ENCODE results near the gene KLHL22.
"Not testable (repeated sequence)": the region's sequence is repeated elsewhere in the genome, so short reads cannot be mapped to it uniquely, and the experiment has no call there.

The KLHL22 gene

GRCh38 chr22:20490183-20490940 is 5.2 kb downstream of the KLHL22 start:
- FAIRE-seq = no peak

DNA sequence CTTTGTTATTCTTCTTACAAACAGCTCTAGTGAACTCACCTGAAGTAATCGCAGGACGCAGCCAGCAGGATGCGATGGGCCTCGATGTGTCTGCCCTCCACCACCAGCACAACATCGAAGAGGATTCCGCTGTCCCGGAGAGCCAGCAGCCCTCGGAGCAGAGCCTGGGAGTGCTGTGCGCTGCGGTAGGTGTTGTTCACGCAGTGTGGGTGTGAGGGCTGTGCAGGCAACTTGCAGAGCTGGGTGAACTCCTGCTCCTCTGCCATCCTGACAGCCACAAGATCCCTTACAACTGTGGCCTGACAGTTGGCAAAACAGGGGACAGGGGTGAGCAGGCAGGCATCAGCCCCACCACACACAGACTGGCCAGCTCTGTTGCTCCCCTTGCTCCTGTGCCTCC is 6.6 kb downstream of the KLHL22 start:
- FAIRE-seq (no peak), DNase-seq (ENCODE audit: insufficient read length, low spot score) (no peak)

More at GRCh38 chr22:20490183-20490940, 5.2 kb downstream of the KLHL22 start:
- TF ChIP-seq POLR2A (IDR thresholded peaks at IDR 0.05; ENCODE audit: low read depth, low read length) = no peak
- no peak for TF ChIP-seq POLR2AphosphoS5 (IDR thresholded peaks at IDR 0.05; ENCODE audit: low read depth, low read length)
- no peak for TF ChIP-seq PAX5 (IDR thresholded peaks at IDR 0.05; ENCODE audit: insufficient read depth, low read length, severe bottlenecking)
- TF ChIP-seq POU2F2 (IDR thresholded peaks at IDR 0.05; ENCODE audit: low read depth, low read length) = no peak
- no peak for TF ChIP-seq SPI1 (IDR thresholded peaks at IDR 0.05; ENCODE audit: low read depth, low read length)
- no peak for TF ChIP-seq TAF1 (IDR thresholded peaks at IDR 0.05; ENCODE audit: low read depth, low read length)
- no peak for DNase-seq (ENCODE audit: insufficient read length, low spot score)

DNA sequence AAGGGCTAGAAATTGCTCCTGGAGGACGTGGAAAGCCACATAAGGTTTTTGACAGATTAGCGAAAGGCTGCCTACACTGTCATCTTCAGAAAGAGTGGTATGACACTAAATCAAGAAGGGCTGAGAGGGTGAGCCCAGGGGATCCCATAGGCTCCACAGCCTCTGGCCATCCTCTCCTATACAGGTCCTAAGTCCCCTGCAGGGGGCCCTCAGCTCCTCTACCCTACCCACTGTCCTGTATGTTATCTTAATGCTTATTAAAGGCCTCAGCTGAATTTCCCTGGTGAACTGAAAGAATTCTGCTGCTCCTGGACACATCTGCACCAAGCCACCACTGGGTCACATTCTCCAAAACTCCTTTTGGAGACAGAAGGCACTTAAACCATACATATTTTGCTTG is 7.9 kb downstream of the KLHL22 start:
- no peak for FAIRE-seq

More for the DNA sequence above, 6.6 kb downstream of the KLHL22 start:
- TF ChIP-seq POLR2AphosphoS5 (IDR thresholded peaks at IDR 0.05; ENCODE audit: low read depth, low read length) (no peak), POLR2A (IDR thresholded peaks at IDR 0.05; ENCODE audit: low read depth, low read length) (no peak), TAF1 (IDR thresholded peaks at IDR 0.05; ENCODE audit: low read depth, low read length) (no peak), SPI1 (IDR thresholded peaks at IDR 0.05; ENCODE audit: low read depth, low read length) (no peak), POU2F2 (IDR thresholded peaks at IDR 0.05; ENCODE audit: low read depth, low read length) (no peak), PAX5 (IDR thresholded peaks at IDR 0.05; ENCODE audit: insufficient read depth, low read length, severe bottlenecking) (no peak)

GRCh38 chr22:20486229-20486628 is 9.4 kb downstream of the KLHL22 start:
- no peak for FAIRE-seq
- DNase-seq (ENCODE audit: insufficient read length, low spot score) = no peak
- TF ChIP-seq POLR2AphosphoS5 (IDR thresholded peaks at IDR 0.05; ENCODE audit: low read depth, low read length) (no peak), SPI1 (IDR thresholded peaks at IDR 0.05; ENCODE audit: low read depth, low read length) (no peak), PAX5 (IDR thresholded peaks at IDR 0.05; ENCODE audit: insufficient read depth, low read length, severe bottlenecking) (no peak), POU2F2 (IDR thresholded peaks at IDR 0.05; ENCODE audit: low read depth, low read length) (no peak), POLR2A (IDR thresholded peaks at IDR 0.05; ENCODE audit: low read depth, low read length) (no peak), TAF1 (IDR thresholded peaks at IDR 0.05; ENCODE audit: low read depth, low read length) (no peak)

More for the DNA sequence above, 7.9 kb downstream of the KLHL22 start:
- no peak for DNase-seq (ENCODE audit: insufficient read length, low spot score)
- TF ChIP-seq SPI1 (IDR thresholded peaks at IDR 0.05; ENCODE audit: low read depth, low read length) (no peak), POLR2A (IDR thresholded peaks at IDR 0.05; ENCODE audit: low read depth, low read length) (no peak), POLR2AphosphoS5 (IDR thresholded peaks at IDR 0.05; ENCODE audit: low read depth, low read length) (no peak)

DNA sequence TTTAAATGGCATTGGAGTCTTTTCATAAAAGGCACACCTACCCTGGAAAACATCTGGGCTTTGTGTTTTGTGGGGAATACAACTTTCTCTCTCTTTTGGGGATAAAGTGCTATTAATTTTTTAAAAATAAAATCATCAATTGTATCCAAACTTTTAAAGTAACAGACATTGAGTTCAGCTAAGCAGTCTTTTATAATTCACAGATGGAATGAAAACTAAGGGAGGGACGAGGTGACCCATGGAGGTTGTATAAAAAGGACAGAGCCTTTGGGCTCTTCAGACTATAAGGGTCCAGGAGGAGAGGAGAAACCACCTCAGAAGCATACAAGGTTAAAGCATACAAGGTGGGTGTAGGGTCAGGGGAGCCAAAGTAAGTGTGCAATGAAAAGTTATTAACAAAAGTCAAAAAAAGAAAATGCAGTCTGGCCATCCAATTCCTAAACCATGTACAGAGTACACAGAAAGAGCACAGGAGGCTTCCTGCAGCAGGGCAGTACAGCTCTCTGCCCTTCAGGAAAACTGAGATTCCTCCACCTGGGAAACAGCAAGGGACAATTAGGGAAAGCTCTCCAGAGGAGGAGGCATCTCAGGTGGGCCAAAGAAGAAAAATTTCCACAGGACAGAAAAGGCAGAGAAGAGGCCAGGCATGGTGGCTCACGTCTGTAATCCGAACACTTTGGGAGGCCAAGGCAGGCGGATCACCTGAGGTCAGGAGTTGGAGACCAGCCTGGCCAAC is 10.5 kb downstream of the KLHL22 start:
- no peak for TF ChIP-seq SPI1 (IDR thresholded peaks at IDR 0.05; ENCODE audit: low read depth, low read length)
- no peak for TF ChIP-seq POLR2AphosphoS5 (IDR thresholded peaks at IDR 0.05; ENCODE audit: low read depth, low read length)
- no peak for TF ChIP-seq POU2F2 (IDR thresholded peaks at IDR 0.05; ENCODE audit: low read depth, low read length)
- TF ChIP-seq TAF1 (IDR thresholded peaks at IDR 0.05; ENCODE audit: low read depth, low read length) = no peak
- no peak for TF ChIP-seq POLR2A (IDR thresholded peaks at IDR 0.05; ENCODE audit: low read depth, low read length)
- no peak for TF ChIP-seq PAX5 (IDR thresholded peaks at IDR 0.05; ENCODE audit: insufficient read depth, low read length, severe bottlenecking)
- FAIRE-seq (no peak), DNase-seq (ENCODE audit: insufficient read length, low spot score) (no peak)

- no peak for TF ChIP-seq SPI1 (IDR thresholded peaks at IDR 0.05; ENCODE audit: low read depth, low read length)
- TF ChIP-seq POU2F2 (IDR thresholded peaks at IDR 0.05; ENCODE audit: low read depth, low read length) = no peak
- TF ChIP-seq TAF1 (IDR thresholded peaks at IDR 0.05; ENCODE audit: low read depth, low read length) = no peak
- no peak for TF ChIP-seq POLR2AphosphoS5 (IDR thresholded peaks at IDR 0.05; ENCODE audit: low read depth, low read length)
These were observed 11.8 kb downstream of the KLHL22 start for GRCh38 chr22:20483771-20484170.

DNA sequence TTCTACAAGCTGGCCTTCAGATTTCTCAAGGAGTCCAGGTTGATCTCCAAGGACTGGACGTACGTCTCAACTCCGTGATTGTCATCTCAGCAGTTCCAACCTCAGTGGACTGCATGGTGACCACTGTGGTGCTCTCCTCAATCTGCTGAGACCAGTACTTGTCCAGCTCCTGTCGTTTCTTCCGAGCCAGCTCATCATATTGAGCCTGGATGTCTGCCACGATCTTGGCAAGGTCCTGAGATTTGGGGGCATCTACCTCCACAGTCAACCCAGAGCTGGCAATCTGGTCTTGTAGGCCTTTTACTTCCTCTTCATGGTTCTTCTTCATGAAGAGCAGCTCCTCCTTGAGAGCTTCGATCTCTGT is 12.5 kb downstream of the KLHL22 start:
- FAIRE-seq; DNase-seq (ENCODE audit: insufficient read length, low spot score): not testable (repeated sequence)

More at GRCh38 chr22:20483771-20484170, 11.8 kb downstream of the KLHL22 start:
- FAIRE-seq (no peak), DNase-seq (ENCODE audit: insufficient read length, low spot score) (no peak)

DNA sequence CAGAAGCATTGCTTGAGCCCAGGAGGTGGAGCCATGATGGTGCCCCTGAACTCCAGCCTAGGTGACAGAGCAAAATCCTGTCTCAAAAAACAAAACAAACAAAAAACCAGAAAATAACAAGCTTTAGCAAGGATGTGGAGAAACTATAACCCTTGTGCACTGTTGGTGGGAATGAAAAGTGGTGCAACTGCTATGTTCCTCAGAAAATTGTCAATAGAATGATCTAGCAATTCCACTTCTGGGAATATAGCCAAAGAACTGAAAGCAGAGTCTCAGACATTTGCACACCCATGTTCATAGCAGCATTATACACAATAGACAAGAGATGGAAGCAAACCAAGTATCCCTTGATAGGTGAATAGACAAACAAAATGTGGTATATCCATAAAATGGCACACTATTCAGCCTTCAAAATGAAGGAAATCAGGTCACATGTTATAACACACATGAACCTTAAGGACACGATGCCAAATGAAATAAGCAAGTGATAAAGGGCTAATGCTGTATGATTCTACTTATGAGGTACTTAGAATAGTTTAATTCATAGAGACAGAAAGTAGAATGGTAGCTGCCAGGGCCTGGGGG is 15.9 kb downstream of the KLHL22 start:
- no peak for FAIRE-seq
- no peak for TF ChIP-seq POLR2A (IDR thresholded peaks at IDR 0.05; ENCODE audit: low read depth, low read length)
- TF ChIP-seq POLR2AphosphoS5 (IDR thresholded peaks at IDR 0.05; ENCODE audit: low read depth, low read length) = no peak
- no peak for TF ChIP-seq TAF1 (IDR thresholded peaks at IDR 0.05; ENCODE audit: low read depth, low read length)
- no peak for TF ChIP-seq SPI1 (IDR thresholded peaks at IDR 0.05; ENCODE audit: low read depth, low read length)
- no peak for TF ChIP-seq POU2F2 (IDR thresholded peaks at IDR 0.05; ENCODE audit: low read depth, low read length)
- no peak for TF ChIP-seq PAX5 (IDR thresholded peaks at IDR 0.05; ENCODE audit: insufficient read depth, low read length, severe bottlenecking)
- DNase-seq (ENCODE audit: insufficient read length, low spot score) = no peak

DNA sequence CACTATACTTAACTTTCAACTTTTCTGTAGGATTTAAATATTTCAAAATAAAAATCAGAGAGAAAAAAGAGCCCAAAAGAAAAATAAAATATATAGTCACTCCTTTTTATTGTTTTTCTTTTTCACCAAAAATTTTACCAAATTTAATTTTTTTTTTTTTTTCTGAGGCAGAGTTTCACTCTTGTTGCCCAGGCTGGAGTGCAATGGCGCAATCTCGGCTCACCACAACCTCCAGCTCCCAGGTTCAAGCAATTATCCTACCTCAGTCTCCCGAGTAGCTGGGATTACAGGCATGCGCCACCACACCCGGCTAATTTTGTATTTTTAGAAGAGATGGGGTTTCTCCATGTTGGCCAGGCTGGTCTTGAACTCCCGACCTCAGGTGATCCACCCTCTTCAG is 17.5 kb downstream of the KLHL22 start:
- FAIRE-seq; DNase-seq (ENCODE audit: insufficient read length, low spot score): not testable (repeated sequence)

DNA sequence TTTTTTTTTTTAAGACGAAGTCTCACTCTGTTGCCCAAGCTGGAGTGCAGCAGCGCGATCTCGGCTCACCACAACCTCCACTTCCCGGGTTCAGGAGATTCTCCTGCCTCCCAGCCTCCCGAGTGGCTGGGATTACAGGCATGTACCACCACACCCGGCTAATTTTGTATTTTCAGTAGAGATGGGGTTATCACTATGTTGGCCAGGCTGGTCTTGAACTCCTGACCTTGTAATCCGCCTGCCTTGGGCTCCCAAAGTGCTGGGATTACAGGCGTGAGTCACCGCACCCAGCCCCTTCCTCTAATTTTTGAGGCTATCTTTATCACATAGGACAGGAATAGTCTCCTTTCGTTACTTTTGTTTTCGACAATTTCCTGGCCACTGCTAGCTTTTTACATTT is 20.0 kb downstream of the KLHL22 start:
- FAIRE-seq; DNase-seq (ENCODE audit: insufficient read length, low spot score): not testable (repeated sequence)
